Caco-2 (cell line): ENCODE measurements around the gene GPHA2. TPM values are rescaled to one million over a fixed set of nuclear protein-coding genes. Genes with fewer than 3 reads are reported as not detected.

Experiments used
- BruUV-seq: library from RNA; stranded (reverse); fragments of 400-500 nt; replicated peaks from 2 replicates; lab custom pipeline; 2021; lab: Mats Ljungman, UMichigan
- CTCF ChIA-PET: fragments of 300-600 bp; sonication (Branson Sonifier 250); formaldehyde crosslinking; loops from one replicate; lab custom pipeline; 2022; ENCODE audit warnings: antibody characterized with exemption; lab: Charles Lee
- POLR2A ChIA-PET: fragments of 300-600 bp; sonication (Branson Sonifier 250); formaldehyde crosslinking; loops from one replicate; lab custom pipeline; 2022; ENCODE audit warnings: antibody characterized with exemption; lab: Charles Lee
- DNase-seq, 2 experiments: peaks; one replicate each; pipeline versions ENCODE4 v3.0.0 to v3.0.0-alpha.2; 2020 to 2022
- H3K27me3 ChIP-seq: replicated peaks from 2 replicates; pipeline ENCODE4 v1.6.0; 2011; ENCODE audit warnings: low read length; ENCODE audit not compliant: control insufficient read depth, insufficient read depth
- H3K36me3 ChIP-seq: 2 replicates; pipeline ENCODE4 v1.5.1; 2011; ENCODE audit warnings: low read length; ENCODE audit not compliant: control insufficient read depth, insufficient read depth
- H3K4me1 ChIP-seq: fragments of 250-450 bp; sonication (Bioruptor Pico); 2 replicates; pipeline ENCODE4 v1.5.1; 2020; ENCODE audit warnings: mild to moderate bottlenecking
- H3K4me3 ChIP-seq: 2 replicates; pipeline ENCODE4 v1.5.1; 2011; ENCODE audit warnings: low read depth, mild to moderate bottlenecking, control low read depth, low read length
- H3K9me3 ChIP-seq: fragments of 250-450 bp; sonication (Bioruptor Pico); 2 replicates; pipeline ENCODE4 v1.5.1; 2020; ENCODE audit warnings: mild to moderate bottlenecking, moderate library complexity
- H3K27ac Mint-ChIP-seq: one replicate; pipeline ENCODE4 v1.8.0; 2022; ENCODE audit warnings: mixed read lengths; ENCODE audit not compliant: unreplicated experiment
- H3K27me3 Mint-ChIP-seq: one replicate; pipeline ENCODE4 v1.8.0; 2022; ENCODE audit warnings: mixed read lengths; ENCODE audit not compliant: insufficient read depth, unreplicated experiment
- H3K36me3 Mint-ChIP-seq: one replicate; pipeline ENCODE4 v1.8.0; 2022; ENCODE audit warnings: mild to moderate bottlenecking, mixed read lengths; ENCODE audit not compliant: insufficient read depth, unreplicated experiment
- H3K4me1 Mint-ChIP-seq: one replicate; pipeline ENCODE4 v1.8.0; 2022; ENCODE audit warnings: low read depth, mixed read lengths; ENCODE audit not compliant: unreplicated experiment
- H3K4me3 Mint-ChIP-seq: one replicate; pipeline ENCODE4 v1.8.0; 2022; ENCODE audit warnings: mild to moderate bottlenecking, moderate library complexity, mixed read lengths; ENCODE audit not compliant: unreplicated experiment
- H3K9me3 Mint-ChIP-seq: one replicate; pipeline ENCODE4 v1.8.0; 2022; ENCODE audit warnings: mixed read lengths; ENCODE audit not compliant: unreplicated experiment
- CTCF ChIP-seq, 2 experiments: fragments of 200-600 bp in 1 of 2; IDR thresholded peaks; 1 replicate in 1 of 2; 2 replicates in 1 of 2; pipeline versions ENCODE4 v1.5.1 to v1.8.0; 2011 to 2022; ENCODE audit warnings: antibody characterized with exemption in 1 of 2, control low read depth in 1 of 2, inconsistent platforms in 1 of 2, low read depth in 1 of 2, low read length in 1 of 2, mild to moderate bottlenecking in 1 of 2, moderate library complexity in 1 of 2; ENCODE audit not compliant: insufficient read depth in 1 of 2, severe bottlenecking in 1 of 2, unreplicated experiment in 1 of 2
- intact Hi-C: fragments of 100-400 bp; cut with micrococcal nuclease; formaldehyde crosslinking; loops from one replicate; pipeline ENCODE4 v1.10.0; 2022; ENCODE audit not compliant: unreplicated experiment
- total RNA-seq: library from RNA; stranded (reverse); gene quantifications from 2 replicates; pipeline ENCODE4 v1.2.3, GENCODE V29; 2022

The GPHA2 gene
- total RNA-seq, 1 experiment from 2014 or later, result not detected

GRCh38 chr11:64916040-64916774 lies 19.5 kb downstream of the GPHA2 start:
- Histone ChIP-seq H3K4me1 (peaks cover 6% of the 10 kb centered on the region), H3K27me3 (no peaks in the 10 kb centered on the region), H3K36me3 (peaks cover 2% of the 10 kb centered on the region), H3K9me3 (no peaks in the 10 kb centered on the region), H3K4me3 (peak overlapping the region; percentile 93)
- Mint-ChIP-seq H3K9me3 (no peaks in the 10 kb centered on the region), H3K27me3 (no peaks in the 10 kb centered on the region), H3K4me1 (no peaks in the 10 kb centered on the region), H3K27ac (peak overlapping the region; percentile 74), H3K4me3 (peak overlapping the region; percentile 91), H3K36me3 (peaks cover 18% of the 10 kb centered on the region)
- intact Hi-C loops, result loop anchor here (2.0 kb wide), 1 partner anchor 81 kb away; the partner anchor contains the start of gene BATF2
- POLR2A ChIA-PET, result interaction anchor here (0.5 to 0.6 kb wide), 2 partner anchors 27 to 699 kb away, joined by 3 read pairs; no protein-coding TSS in a partner anchor
- BruUV-seq, result no TSS peak
- TF ChIP-seq CTCF (IDR thresholded peaks at IDR 0.05; ENCODE audit: insufficient read depth in 1 of 2, low read depth in 1 of 2, low read length in 1 of 2, severe bottlenecking in 1 of 2, unreplicated experiment in 1 of 2), result no peak
- CTCF ChIA-PET, result interaction anchor here (1.0 to 1.4 kb wide), 2 partner anchors 72 to 97 kb away, joined by 5 to 6 read pairs; partner anchors contain the start of gene CDC42BPG
- peak; percentile 49 to 69 for DNase-seq

- Histone ChIP-seq H3K9me3 (no peaks in the 10 kb centered on the region), H3K4me3 (peak overlapping the region; percentile 93), H3K27me3 (no peaks in the 10 kb centered on the region), H3K36me3 (peaks cover 4% of the 10 kb centered on the region), H3K4me1 (peaks cover 6% of the 10 kb centered on the region)
- ChIA-PET POLR2A (no interaction called here), CTCF (interaction anchor here (1.4 kb wide), 1 partner anchor 97 kb away, joined by 6 read pairs; no protein-coding TSS in a partner anchor)
- Mint-ChIP-seq H3K4me1 (no peaks in the 10 kb centered on the region), H3K27ac (peak overlapping the region; percentile 74), H3K9me3 (no peaks in the 10 kb centered on the region), H3K36me3 (peaks cover 26% of the 10 kb centered on the region), H3K27me3 (no peaks in the 10 kb centered on the region), H3K4me3 (peak overlapping the region; percentile 91)
- TF ChIP-seq CTCF (IDR thresholded peaks at IDR 0.05; ENCODE audit: insufficient read depth in 1 of 2, low read depth in 1 of 2, low read length in 1 of 2, severe bottlenecking in 1 of 2, unreplicated experiment in 1 of 2), result no peak
- DNase-seq, result no peak
- no TSS peak for BruUV-seq
- intact Hi-C loops, result no loop called here
Observed at GRCh38 chr11:64915376-64915887, 20.3 kb downstream of the GPHA2 start.

GRCh38 chr11:64914123-64914522 lies 21.6 kb downstream of the GPHA2 start:
- Histone ChIP-seq H3K36me3 (peaks cover 4% of the 10 kb centered on the region), H3K4me3 (no peak overlapping the region), H3K9me3 (no peaks in the 10 kb centered on the region), H3K4me1 (peaks cover 6% of the 10 kb centered on the region), H3K27me3 (no peaks in the 10 kb centered on the region)
- intact Hi-C loops, result no loop called here
- CTCF ChIA-PET, result interaction anchor here (0.6 kb wide), 1 partner anchor 16 kb away, joined by 4 read pairs; no protein-coding TSS in a partner anchor
- Mint-ChIP-seq H3K4me1 (no peaks in the 10 kb centered on the region), H3K4me3 (no peak overlapping the region), H3K36me3 (peaks cover 29% of the 10 kb centered on the region), H3K27ac (no peak overlapping the region), H3K27me3 (no peaks in the 10 kb centered on the region), H3K9me3 (no peaks in the 10 kb centered on the region)
- BruUV-seq, result no TSS peak
- DNase-seq, result no peak
- no peak for TF ChIP-seq CTCF (IDR thresholded peaks at IDR 0.05; ENCODE audit: insufficient read depth in 1 of 2, low read depth in 1 of 2, low read length in 1 of 2, severe bottlenecking in 1 of 2, unreplicated experiment in 1 of 2)
- POLR2A ChIA-PET, result no interaction called here
